Mesenteric fat pad (tissue), 1 donor: ENCODE measurements around the gene ERFL. TPM values are rescaled to one million over a fixed set of nuclear protein-coding genes. Genes with fewer than 3 reads are reported as not detected.
"Not testable (repeated sequence)": the region's sequence is repeated elsewhere in the genome, so short reads cannot be mapped to it uniquely, and the experiment has no call there.

Source experiments
- DNase-seq: peaks from one replicate; pipeline ENCODE4 v3.0.0-alpha.2; 2020; ENCODE audit warnings: low spot score
- total RNA-seq: library from RNA; stranded (reverse); fragmentation: NEBNext Ultra II Directional; extraction: Animal tissue kit (Norgen Biotek cat#: 25700); gene quantifications from one replicate; pipeline ENCODE4 v1.2.1, GENCODE V29; 2021
- donor health status: DM: yes; HTN: yes; CAD: no.

Gene ERFL
- total RNA-seq, 1 donor from 2014 or later, result 0.19 TPM

DNA sequence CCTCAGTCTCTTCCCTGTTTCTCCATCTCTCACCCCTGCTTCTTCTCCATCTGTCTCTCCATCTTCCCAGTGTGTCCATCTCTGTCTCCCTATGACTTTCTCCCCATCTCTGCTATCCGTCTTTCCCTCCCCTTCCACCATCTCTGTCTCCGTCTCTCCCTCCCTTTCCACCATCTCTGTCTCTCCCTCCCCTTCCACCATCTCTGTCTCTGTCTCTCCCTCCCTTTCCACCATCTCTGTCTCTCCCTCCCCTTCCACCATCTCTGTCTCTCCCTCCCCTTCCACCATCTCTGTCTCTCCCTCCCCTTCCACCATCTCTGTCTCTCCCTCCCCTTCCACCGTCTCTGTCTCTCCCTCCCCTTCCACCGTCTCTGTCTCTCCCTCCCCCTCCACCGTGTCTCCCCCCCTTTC, 13.8 kb downstream of the ERFL start:
- not testable (repeated sequence) for DNase-seq

GRCh38 chr19:41913538-41914423, 14.5 kb downstream of the ERFL start:
- DNase-seq, result no peak

GRCh38 chr19:41912899-41913537, 15.2 kb downstream of the ERFL start:
- no peak for DNase-seq

- DNase-seq, result no peak
Observed at GRCh38 chr19:41911889-41912731, 16.1 kb downstream of the ERFL start.

DNA sequence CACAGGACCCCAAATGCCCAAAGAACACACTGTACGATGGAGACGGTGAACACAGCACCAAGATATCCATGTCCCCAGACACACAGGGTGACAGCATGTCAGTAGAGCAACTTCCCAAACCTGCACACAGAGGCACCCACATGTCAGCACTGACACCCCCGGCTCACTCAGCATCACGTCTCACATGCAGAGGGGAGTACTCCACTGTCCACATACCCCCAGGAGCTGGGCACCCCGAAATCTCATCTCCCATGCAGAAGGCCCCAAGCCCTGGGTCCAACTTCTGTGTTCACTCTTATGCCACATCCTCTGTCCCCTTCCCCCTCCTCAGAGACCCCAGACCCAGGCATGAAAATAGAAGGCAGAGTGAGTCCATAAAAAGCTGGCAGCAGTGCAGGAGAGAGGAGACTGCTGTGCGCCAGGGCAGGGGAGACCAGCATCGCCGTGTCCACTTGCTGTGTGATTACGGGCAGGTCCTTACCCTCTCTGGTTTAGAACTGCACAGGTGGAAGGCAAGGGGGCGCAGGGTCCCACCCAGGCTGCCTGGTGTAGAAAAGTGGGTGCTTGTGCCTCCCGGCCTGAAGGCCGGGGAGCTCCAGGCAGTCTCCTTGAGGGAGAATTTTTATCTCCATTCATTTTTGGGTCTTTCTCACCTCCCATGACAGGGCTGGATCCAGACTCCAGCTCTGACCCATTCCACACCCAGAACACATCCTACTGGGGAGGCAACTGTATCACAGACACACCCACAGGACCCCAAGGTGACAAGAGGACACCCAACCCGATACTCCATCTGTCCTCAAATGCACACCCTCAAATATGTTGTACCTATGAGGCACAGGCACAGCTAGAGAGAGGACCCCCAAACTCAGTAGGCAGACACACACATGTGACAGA, 17.0 kb downstream of the ERFL start:
- no peak for DNase-seq

DNA sequence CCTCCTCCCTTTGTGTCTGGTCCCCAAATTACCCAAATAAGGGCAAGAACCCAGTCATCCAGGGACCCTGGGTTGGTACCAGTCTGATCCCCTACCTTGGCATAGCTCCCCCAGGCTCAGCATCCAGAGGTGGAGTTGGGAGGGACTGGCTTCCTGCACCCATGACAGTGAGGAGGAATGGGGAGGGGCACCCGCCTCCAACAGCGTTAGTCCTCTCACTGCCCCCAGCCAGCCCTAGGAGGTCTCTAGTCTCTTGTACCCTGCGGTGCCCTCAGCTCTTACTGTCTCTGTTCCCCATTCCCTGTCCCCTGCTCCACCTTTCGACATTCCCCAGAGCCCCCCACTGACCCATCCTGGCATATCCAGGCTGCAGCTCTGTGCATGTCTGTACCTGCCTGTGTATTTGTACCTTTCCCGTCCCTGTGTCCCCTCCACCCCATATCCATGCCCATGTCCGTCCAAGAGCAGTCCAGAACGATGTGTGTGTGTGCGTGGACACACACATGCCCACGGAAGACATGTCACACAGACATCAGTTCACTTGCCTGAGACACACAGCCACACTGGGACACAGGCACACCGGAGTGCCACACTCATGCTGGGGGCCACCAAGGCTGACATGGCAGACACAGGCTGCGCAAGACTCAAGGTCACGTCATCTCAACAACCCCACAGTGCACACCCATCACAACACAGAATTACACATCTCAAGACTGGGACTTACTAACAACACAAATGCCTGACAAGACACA, 17.8 kb downstream of the ERFL start:
- no peak for DNase-seq

DNA sequence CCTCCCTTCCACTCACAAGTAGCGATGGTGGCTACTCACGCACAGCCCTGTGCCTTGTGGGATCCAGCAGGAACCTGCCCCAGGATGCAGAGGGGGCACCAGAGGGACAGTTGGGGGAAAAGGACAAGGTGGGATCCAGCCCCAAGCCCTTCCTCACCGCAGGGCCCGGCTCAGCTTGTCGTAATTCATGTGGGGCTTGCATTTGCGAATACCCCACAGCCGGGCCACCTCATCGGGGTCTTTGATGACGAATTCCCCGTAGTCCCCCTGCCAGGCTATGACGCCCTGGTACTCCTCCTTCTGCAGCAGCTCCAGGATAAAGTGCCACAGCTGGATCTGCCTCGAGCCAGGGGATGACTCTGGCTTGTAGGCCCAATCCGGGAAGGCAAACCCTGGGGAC, 18.5 kb downstream of the ERFL start:
- no peak for DNase-seq

GRCh38 chr19:41908724-41909464, 19.4 kb downstream of the ERFL start:
- DNase-seq, result no peak

- DNase-seq, result no peak
Observed at GRCh38 chr19:41907994-41908615, 20.1 kb downstream of the ERFL start.

- no peak for DNase-seq
Observed at GRCh38 chr19:41906916-41907680, 21.2 kb downstream of the ERFL start.

GRCh38 chr19:41906271-41906670, 22.0 kb downstream of the ERFL start:
- DNase-seq, result no peak

DNA sequence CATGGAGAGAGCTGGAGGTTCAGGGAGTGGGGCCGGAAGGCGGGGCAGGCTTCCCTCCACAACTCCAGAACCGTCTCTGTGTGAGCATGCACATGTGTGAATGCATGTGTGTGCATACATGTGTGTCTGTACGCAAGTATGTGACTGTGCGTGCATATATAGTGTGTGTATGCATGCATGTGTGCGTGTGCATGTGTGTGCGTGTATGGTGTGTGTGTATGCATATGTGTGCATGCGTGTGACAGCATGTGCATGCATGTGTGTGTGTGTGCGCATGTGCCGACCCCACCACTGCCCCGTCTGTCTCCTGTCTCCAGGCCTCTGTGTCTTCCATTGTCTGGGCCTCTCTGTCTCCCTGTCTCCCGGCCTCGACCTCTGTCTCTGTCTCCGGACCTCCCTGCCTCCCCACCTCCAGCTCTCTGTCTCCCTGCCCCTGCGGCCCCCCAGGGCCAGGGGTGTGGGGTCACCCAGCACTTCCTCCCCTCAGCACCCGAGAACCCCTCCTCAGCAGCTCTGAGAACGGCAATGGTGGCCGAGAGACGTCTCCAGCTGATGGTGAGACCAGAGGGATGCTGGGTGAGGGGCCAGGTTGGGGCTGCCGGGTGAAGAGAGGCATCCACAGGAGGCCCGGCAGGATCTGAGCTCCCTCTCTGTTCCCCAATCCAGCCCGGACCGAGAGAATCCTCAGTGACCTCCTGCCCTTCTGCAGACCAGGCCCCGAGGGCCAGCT, 22.8 kb downstream of the ERFL start:
- DNase-seq, result no peak

- no peak for DNase-seq
Observed at GRCh38 chr19:41904118-41904870, 24.0 kb downstream of the ERFL start.

DNA sequence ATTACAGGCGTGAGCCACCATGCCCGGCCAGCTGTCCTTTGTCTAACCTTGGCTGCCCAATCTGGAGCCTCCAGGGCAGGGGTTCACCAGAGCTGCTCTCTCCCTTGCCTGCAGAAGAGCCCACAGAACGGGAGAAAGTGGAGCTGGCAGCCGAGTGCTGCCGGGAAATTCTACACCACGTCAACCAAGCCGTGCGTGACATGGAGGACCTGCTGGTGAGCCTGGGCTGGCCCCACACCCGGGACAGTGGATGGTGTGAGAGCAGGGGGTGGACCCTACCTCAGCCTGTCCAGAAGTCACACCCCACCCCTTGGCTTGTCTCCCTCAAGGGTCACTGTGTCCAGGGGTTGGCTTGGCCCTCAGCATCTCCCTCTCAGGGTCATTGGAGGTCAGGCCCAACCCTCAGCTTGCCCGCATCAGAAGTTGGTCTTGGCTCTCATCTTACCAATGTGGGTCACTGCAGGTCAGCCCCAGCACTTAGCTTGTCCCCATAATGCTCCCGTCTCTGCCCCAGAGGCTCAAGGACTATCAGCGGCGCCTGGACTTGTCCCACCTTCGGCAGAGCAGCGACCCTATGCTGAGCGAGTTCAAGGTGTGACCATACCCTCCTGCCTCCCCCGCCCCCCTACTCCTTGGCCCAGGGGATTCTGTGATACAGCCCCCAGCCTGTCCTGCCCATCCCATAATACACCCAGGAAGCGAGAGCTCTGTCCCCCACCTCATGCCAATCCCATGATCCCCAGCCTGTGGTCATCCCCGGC, 24.9 kb downstream of the ERFL start:
- no peak for DNase-seq

GRCh38 chr19:41902594-41902993, 25.7 kb downstream of the ERFL start:
- no peak for DNase-seq
